ENCODE data around the gene CABLES1. TPM values are rescaled to one million over a fixed set of nuclear protein-coding genes. Genes with fewer than 3 reads are reported as not detected.

The CABLES1 gene
- total RNA-seq, 2 donors from 2014 or later, result 9.9 to 16.7 TPM

DNA sequence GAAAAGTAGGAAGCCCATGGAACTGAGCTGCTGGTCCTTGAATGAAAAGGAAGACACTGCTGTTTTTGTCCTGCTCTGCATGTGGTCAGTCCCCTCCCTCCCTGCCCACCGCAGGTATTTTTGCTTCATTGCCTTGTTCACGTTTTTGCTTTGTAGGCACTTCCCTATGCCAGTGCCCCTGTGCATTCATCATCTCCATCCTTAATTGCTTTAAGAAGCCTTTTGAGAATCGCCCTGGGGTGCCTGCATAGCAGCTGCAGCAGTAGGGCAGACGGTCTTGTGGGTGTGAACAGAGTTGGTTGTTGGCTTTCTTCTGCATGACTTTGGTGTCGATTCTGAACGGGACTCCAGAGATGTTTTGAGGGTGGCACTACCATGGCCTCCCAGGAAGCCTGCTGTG is 97.0 kb downstream of the CABLES1 start:
- no peak for DNase-seq
- TF ChIP-seq, protein P1, sequence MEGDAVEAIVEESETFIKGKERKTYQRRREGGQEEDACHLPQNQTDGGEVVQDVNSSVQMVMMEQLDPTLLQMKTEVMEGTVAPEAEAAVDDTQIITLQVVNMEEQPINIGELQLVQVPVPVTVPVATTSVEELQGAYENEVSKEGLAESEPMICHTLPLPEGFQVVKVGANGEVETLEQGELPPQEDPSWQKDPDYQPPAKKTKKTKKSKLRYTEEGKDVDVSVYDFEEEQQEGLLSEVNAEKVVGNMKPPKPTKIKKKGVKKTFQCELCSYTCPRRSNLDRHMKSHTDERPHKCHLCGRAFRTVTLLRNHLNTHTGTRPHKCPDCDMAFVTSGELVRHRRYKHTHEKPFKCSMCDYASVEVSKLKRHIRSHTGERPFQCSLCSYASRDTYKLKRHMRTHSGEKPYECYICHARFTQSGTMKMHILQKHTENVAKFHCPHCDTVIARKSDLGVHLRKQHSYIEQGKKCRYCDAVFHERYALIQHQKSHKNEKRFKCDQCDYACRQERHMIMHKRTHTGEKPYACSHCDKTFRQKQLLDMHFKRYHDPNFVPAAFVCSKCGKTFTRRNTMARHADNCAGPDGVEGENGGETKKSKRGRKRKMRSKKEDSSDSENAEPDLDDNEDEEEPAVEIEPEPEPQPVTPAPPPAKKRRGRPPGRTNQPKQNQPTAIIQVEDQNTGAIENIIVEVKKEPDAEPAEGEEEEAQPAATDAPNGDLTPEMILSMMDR (conservative IDR thresholded peaks at IDR 0.05), result no peak
- H3K9me3 Mint-ChIP-seq, result no peaks in the 10 kb centered on the region
- peaks cover 6% of the 10 kb centered on the region for H3K4me1 Mint-ChIP-seq
- H3K27ac Mint-ChIP-seq, result no peak overlapping the region
- no peaks in the 10 kb centered on the region for H3K36me3 ChIP-seq (ENCODE audit: control insufficient read depth, insufficient read depth, low read length)
- peaks cover 56% of the 10 kb centered on the region for H3K36me3 Mint-ChIP-seq (ENCODE audit: low read depth)
- H3K27me3 ChIP-seq (ENCODE audit: control insufficient read depth, insufficient read depth, low read length, poor library complexity, severe bottlenecking), result no peaks in the 10 kb centered on the region
- no peak overlapping the region for H3K9ac ChIP-seq (ENCODE audit: extremely low read depth, low read length, poor library complexity, severe bottlenecking)
- H3K4me3 ChIP-seq (ENCODE audit: low read length), result no peak overlapping the region
- no peaks in the 10 kb centered on the region for H3K9me3 ChIP-seq (ENCODE audit: control insufficient read depth, low read length)
- WGBS, 2 experiments (ENCODE audit: insufficient coverage in 1 of 2, insufficient read length in 1 of 2), result 74 to 75% methylated on average over 6 of the region's 6 CpGs
- H3K4me3 Mint-ChIP-seq, result no peak overlapping the region
- no peaks in the 10 kb centered on the region for H3K27me3 Mint-ChIP-seq (ENCODE audit: insufficient read depth)
- no peak overlapping the region for H3K27ac ChIP-seq (ENCODE audit: low read depth, low read length)
- H3K4me1 ChIP-seq (ENCODE audit: control insufficient read depth, insufficient read depth, low read length), result no peaks in the 10 kb centered on the region

DNA sequence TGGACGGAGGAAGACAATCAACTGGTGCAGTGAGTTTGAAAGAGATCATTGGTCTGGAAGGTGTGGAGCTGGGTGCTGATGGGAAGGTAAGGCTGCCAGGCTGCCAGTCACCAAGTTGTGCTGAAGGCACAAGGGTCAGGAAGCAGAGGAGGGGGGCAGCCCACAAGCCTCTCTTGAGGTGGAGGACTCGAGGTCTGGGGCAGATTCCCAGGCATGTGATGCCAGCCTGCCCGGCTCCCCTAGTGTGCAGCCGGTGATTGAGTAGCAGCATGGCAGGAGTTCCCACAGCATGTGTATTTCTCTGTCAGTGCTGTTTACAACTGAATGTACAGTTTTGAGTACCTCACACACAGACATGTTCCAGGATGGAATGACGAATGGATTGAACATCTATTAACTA is 99.3 kb downstream of the CABLES1 start:
- H3K9ac ChIP-seq (ENCODE audit: extremely low read depth, low read length, poor library complexity, severe bottlenecking), result no peak overlapping the region
- Mint-ChIP-seq H3K9me3 (no peaks in the 10 kb centered on the region), H3K4me1 (peaks cover 7% of the 10 kb centered on the region), H3K4me3 (no peak overlapping the region), H3K27me3 (ENCODE audit: insufficient read depth) (no peaks in the 10 kb centered on the region), H3K27ac (no peak overlapping the region), H3K36me3 (ENCODE audit: low read depth) (peaks cover 70% of the 10 kb centered on the region)
- no peaks in the 10 kb centered on the region for H3K9me3 ChIP-seq (ENCODE audit: control insufficient read depth, low read length)
- no peaks in the 10 kb centered on the region for H3K27me3 ChIP-seq (ENCODE audit: control insufficient read depth, insufficient read depth, low read length, poor library complexity, severe bottlenecking)
- H3K36me3 ChIP-seq (ENCODE audit: control insufficient read depth, insufficient read depth, low read length), result peaks cover 5% of the 10 kb centered on the region
- TF ChIP-seq, protein P1 (conservative IDR thresholded peaks at IDR 0.05), result no peak
- H3K4me3 ChIP-seq (ENCODE audit: low read length), result no peak overlapping the region
- no peak for DNase-seq
- no peaks in the 10 kb centered on the region for H3K4me1 ChIP-seq (ENCODE audit: control insufficient read depth, insufficient read depth, low read length)
- 91 to 92% methylated on average over 3 to 5 of the region's 5 CpGs for WGBS, 2 experiments (ENCODE audit: insufficient coverage in 1 of 2, insufficient read length in 1 of 2)
- no peak overlapping the region for H3K27ac ChIP-seq (ENCODE audit: low read depth, low read length)

DNA sequence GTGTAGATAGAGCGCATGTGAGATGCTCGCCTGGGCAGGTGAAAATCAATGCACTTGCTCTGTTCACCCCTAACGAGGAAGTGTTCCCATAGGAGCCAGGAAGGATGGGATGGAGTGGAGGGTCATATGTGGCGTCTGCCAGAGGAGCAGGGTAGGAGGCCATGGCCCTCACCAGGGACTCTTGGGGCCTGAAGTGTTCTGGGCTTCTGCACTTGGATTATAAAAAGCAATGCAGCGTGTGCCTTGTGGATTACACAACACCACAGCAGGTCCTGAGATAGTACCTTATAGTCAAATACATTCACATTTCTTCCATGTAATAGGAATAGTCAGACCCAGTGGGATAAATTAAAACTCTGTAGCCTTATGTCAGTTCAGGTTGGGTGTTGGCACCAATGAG is 100.1 kb downstream of the CABLES1 start:
- Histone ChIP-seq H3K9me3 (ENCODE audit: control insufficient read depth, low read length) (no peaks in the 10 kb centered on the region), H3K9ac (ENCODE audit: extremely low read depth, low read length, poor library complexity, severe bottlenecking) (no peak overlapping the region), H3K4me3 (ENCODE audit: low read length) (no peak overlapping the region), H3K27ac (ENCODE audit: low read depth, low read length) (no peak overlapping the region), H3K27me3 (ENCODE audit: control insufficient read depth, insufficient read depth, low read length, poor library complexity, severe bottlenecking) (no peaks in the 10 kb centered on the region), H3K36me3 (ENCODE audit: control insufficient read depth, insufficient read depth, low read length) (peaks cover 5% of the 10 kb centered on the region), H3K4me1 (ENCODE audit: control insufficient read depth, insufficient read depth, low read length) (no peaks in the 10 kb centered on the region)
- no peak overlapping the region for H3K4me3 Mint-ChIP-seq
- no peak for DNase-seq
- H3K27ac Mint-ChIP-seq, result peak overlapping the region; percentile 11
- H3K4me1 Mint-ChIP-seq, result peaks cover 10% of the 10 kb centered on the region
- H3K9me3 Mint-ChIP-seq, result no peaks in the 10 kb centered on the region
- TF ChIP-seq, protein P1 (conservative IDR thresholded peaks at IDR 0.05), result no peak
- H3K36me3 Mint-ChIP-seq (ENCODE audit: low read depth), result peaks cover 67% of the 10 kb centered on the region
- no peaks in the 10 kb centered on the region for H3K27me3 Mint-ChIP-seq (ENCODE audit: insufficient read depth)
- 91 to 96% methylated on average over 4 to 5 of the region's 5 CpGs for WGBS, 2 experiments (ENCODE audit: insufficient coverage in 1 of 2, insufficient read length in 1 of 2)
